ENCODE measurements around the gene SLC35A1. TPM values are rescaled to one million over a fixed set of nuclear protein-coding genes. Genes with fewer than 3 reads are reported as not detected.

Gene SLC35A1
- total RNA-seq, 1 donor from 2014 or later = 34.6 TPM

DNA sequence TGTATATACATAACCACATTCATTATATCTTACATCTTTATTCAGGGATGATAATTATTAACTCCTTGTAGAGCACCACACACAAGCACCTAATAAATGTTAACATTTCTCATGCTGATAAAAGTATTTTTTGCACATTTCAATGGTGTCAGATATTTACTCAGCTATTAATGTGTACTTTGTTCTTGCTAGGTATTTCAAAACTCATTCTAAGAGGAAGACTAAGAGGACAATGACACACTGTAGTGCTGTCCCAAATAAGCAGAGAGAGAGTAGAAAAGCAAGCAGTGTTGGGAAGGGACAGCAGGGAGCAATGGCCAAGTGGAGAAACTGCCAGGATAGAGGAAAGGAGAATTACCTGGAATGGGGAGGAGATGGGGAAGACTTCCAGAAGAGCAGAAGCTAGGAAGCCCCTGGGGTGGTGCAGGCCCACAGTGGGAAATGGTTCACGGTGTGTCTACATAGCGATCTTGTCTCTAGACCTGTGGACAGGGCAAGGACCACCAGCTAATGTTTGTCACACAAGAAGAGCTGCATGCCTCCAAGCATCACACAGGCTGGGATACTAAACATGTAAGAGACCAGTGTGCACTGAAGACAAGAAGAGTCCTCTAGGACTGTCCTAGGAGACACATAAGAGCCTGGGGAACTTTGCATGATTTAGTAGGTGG, 61.7 kb downstream of the SLC35A1 start:
- TF ChIP-seq EZH2phosphoT487 (IDR thresholded peaks at IDR 0.05) (no peak), EZH2 (IDR thresholded peaks at IDR 0.05) (no peak)
- TF ChIP-seq, protein P1, sequence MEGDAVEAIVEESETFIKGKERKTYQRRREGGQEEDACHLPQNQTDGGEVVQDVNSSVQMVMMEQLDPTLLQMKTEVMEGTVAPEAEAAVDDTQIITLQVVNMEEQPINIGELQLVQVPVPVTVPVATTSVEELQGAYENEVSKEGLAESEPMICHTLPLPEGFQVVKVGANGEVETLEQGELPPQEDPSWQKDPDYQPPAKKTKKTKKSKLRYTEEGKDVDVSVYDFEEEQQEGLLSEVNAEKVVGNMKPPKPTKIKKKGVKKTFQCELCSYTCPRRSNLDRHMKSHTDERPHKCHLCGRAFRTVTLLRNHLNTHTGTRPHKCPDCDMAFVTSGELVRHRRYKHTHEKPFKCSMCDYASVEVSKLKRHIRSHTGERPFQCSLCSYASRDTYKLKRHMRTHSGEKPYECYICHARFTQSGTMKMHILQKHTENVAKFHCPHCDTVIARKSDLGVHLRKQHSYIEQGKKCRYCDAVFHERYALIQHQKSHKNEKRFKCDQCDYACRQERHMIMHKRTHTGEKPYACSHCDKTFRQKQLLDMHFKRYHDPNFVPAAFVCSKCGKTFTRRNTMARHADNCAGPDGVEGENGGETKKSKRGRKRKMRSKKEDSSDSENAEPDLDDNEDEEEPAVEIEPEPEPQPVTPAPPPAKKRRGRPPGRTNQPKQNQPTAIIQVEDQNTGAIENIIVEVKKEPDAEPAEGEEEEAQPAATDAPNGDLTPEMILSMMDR (IDR thresholded peaks at IDR 0.05) = no peak
- H4K20me1 ChIP-seq (ENCODE audit: low read depth) = no peaks in the 10 kb centered on the region
- no peak overlapping the region for H3K27ac ChIP-seq
- no peaks in the 10 kb centered on the region for H3K9me3 ChIP-seq (ENCODE audit: low read depth)
- DNase-seq (ENCODE audit: low spot score) = no peak
- no peak overlapping the region for H3K27ac Mint-ChIP-seq
- no peaks in the 10 kb centered on the region for H3F3A ChIP-seq (ENCODE audit: low read depth)
- no peaks in the 10 kb centered on the region for H3K79me2 ChIP-seq (ENCODE audit: low read depth)
- H3K4me3 ChIP-seq = no peak overlapping the region
- no peaks in the 10 kb centered on the region for H3K27me3 Mint-ChIP-seq (ENCODE audit: insufficient read depth, low read depth)
- no peak overlapping the region for H3K4me3 Mint-ChIP-seq
- no peak overlapping the region for H3K9ac ChIP-seq
- peaks cover 5% of the 10 kb centered on the region for H3K36me3 ChIP-seq
- H3K4me1 Mint-ChIP-seq = no peaks in the 10 kb centered on the region
- H2AFZ ChIP-seq (replicated peaks) = no peak overlapping the region
- peaks cover 12% of the 10 kb centered on the region for H3K36me3 Mint-ChIP-seq
- no peaks in the 10 kb centered on the region for H3K4me1 ChIP-seq
- no peaks in the 10 kb centered on the region for H3K27me3 ChIP-seq
- H3K4me2 ChIP-seq = no peak overlapping the region
- H3K9me3 Mint-ChIP-seq = no peaks in the 10 kb centered on the region

DNA sequence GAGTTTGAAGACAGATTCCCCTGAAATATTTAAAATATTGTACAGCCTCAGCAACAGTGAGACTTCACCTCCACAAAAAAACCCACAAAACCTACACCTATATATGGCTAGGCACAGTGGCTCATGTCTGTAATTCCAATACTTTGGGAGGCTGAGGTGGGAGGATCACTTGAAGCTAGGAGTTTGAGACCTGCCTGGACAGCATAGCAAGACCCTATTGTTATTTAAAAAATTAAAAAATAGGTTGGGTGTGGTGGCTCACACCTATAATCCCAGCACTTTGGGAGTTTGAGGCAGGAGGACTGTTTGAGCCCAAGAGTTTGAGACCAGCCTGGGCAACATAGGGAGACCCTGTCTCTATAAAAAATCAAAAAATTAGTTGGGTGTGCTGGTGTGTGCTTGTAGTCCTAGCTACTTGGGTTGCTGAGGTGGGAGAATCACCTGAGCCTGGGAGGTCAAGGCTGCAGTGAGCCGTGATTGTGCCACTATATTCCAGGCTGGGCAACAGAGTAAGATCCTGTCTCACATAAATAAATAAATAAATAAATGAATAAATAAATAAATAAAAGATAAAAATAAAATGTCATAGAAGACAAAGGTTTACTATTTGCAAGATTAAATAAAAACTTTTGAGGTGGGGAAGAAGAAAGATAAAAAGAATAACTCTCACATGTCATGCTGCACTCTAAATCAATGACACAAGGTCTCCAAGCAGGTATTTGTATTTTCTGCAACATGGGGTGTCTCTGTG, 65.9 kb downstream of the SLC35A1 start:
- Histone ChIP-seq H4K20me1 (ENCODE audit: low read depth) (no peaks in the 10 kb centered on the region), H3K79me2 (ENCODE audit: low read depth) (no peaks in the 10 kb centered on the region), H3K36me3 (peaks cover 13% of the 10 kb centered on the region), H3K4me2 (no peak overlapping the region), H3K27ac (no peak overlapping the region), H3K4me3 (no peak overlapping the region), H3F3A (ENCODE audit: low read depth) (no peaks in the 10 kb centered on the region), H3K9me3 (ENCODE audit: low read depth) (no peaks in the 10 kb centered on the region), H2AFZ (replicated peaks) (no peak overlapping the region), H3K9ac (no peak overlapping the region), H3K4me1 (no peaks in the 10 kb centered on the region), H3K27me3 (no peaks in the 10 kb centered on the region)
- Mint-ChIP-seq H3K36me3 (peaks cover 22% of the 10 kb centered on the region), H3K4me3 (no peak overlapping the region), H3K4me1 (no peaks in the 10 kb centered on the region), H3K27ac (no peak overlapping the region), H3K27me3 (ENCODE audit: insufficient read depth, low read depth) (no peaks in the 10 kb centered on the region), H3K9me3 (no peaks in the 10 kb centered on the region)
- TF ChIP-seq, protein P1 (IDR thresholded peaks at IDR 0.05) = no peak
- no peak for TF ChIP-seq EZH2 (IDR thresholded peaks at IDR 0.05)
- no peak for TF ChIP-seq EZH2phosphoT487 (IDR thresholded peaks at IDR 0.05)
- no peak for DNase-seq (ENCODE audit: low spot score)

DNA sequence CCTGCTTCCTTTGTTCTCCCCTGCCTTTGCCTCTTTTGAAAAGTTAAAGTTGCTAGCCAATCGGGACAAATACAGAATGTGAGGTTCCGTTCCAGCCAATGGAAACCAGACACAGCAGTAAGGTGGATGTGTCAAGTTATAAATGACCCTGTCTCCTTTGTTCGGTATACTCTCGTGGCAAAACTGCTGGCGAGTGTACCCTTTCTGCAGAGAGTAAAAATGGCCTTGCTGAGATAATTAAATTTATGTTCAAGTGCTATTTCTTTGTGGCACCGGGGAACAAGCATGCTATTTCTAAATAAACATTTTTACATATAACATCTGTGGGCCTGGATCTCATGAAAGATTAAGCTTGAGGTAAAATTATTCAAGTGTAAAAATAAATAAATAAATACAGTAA, 66.8 kb downstream of the SLC35A1 start:
- Mint-ChIP-seq H3K27ac (no peak overlapping the region), H3K4me1 (no peaks in the 10 kb centered on the region), H3K9me3 (no peaks in the 10 kb centered on the region), H3K27me3 (ENCODE audit: insufficient read depth, low read depth) (no peaks in the 10 kb centered on the region), H3K36me3 (peaks cover 23% of the 10 kb centered on the region), H3K4me3 (no peak overlapping the region)
- Histone ChIP-seq H3K36me3 (peaks cover 13% of the 10 kb centered on the region), H3K4me2 (no peak overlapping the region), H3F3A (ENCODE audit: low read depth) (no peaks in the 10 kb centered on the region), H3K79me2 (ENCODE audit: low read depth) (no peaks in the 10 kb centered on the region), H4K20me1 (ENCODE audit: low read depth) (no peaks in the 10 kb centered on the region), H3K9ac (no peak overlapping the region), H3K4me3 (no peak overlapping the region), H3K9me3 (ENCODE audit: low read depth) (no peaks in the 10 kb centered on the region), H3K27ac (no peak overlapping the region), H2AFZ (replicated peaks) (no peak overlapping the region), H3K4me1 (no peaks in the 10 kb centered on the region), H3K27me3 (no peaks in the 10 kb centered on the region)
- TF ChIP-seq, protein P1 (IDR thresholded peaks at IDR 0.05) = no peak
- TF ChIP-seq EZH2 (IDR thresholded peaks at IDR 0.05) (no peak), EZH2phosphoT487 (IDR thresholded peaks at IDR 0.05) (no peak)
- no peak for DNase-seq (ENCODE audit: low spot score)
